DOHH2 (cell line): ENCODE data around the gene CAMSAP1.

Experiments used
- EZH2phosphoT487 ChIP-seq: fragments of 200-600 bp; sonication (generic); IDR thresholded peaks from 2 replicates; pipeline ENCODE4 v1.6.1; 2017; ENCODE audit warnings: borderline replicate concordance, mild to moderate bottlenecking, antibody characterized with exemption, low read length, moderate library complexity, mixed read lengths
- TF ChIP-seq, protein P1 (sequence below): fragments of 200-600 bp; sonication (generic); IDR thresholded peaks from one replicate; pipeline ENCODE4 v1.5.1; 2014; ENCODE audit warnings: antibody characterized with exemption, mild to moderate bottlenecking, low read depth, low read length; ENCODE audit not compliant: poor library complexity, severe bottlenecking

DNA sequence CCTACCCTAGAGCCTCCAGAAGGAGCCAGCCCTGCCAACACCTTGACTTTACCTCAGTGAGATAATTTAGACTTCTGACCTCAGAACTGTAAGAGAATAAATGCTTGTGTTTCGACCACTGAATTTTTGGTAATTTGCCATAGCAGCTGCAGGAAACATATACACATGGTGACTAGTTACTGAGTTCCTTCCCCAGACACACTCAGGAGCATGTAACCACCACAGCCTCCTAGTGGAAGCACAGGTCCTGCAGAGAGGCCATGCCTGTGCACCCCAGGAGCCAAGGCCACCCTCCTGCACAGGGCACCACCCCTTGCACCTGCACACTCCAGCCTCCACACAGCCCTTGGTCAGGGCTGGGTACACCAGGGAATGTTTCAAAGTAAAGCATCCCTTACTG lies 7.6 kb upstream of the CAMSAP1 start:
- TF ChIP-seq, protein P1, sequence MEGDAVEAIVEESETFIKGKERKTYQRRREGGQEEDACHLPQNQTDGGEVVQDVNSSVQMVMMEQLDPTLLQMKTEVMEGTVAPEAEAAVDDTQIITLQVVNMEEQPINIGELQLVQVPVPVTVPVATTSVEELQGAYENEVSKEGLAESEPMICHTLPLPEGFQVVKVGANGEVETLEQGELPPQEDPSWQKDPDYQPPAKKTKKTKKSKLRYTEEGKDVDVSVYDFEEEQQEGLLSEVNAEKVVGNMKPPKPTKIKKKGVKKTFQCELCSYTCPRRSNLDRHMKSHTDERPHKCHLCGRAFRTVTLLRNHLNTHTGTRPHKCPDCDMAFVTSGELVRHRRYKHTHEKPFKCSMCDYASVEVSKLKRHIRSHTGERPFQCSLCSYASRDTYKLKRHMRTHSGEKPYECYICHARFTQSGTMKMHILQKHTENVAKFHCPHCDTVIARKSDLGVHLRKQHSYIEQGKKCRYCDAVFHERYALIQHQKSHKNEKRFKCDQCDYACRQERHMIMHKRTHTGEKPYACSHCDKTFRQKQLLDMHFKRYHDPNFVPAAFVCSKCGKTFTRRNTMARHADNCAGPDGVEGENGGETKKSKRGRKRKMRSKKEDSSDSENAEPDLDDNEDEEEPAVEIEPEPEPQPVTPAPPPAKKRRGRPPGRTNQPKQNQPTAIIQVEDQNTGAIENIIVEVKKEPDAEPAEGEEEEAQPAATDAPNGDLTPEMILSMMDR, result no peak
- no peak for TF ChIP-seq EZH2phosphoT487
